ENCODE results near the gene GNPTAB.

DNA sequence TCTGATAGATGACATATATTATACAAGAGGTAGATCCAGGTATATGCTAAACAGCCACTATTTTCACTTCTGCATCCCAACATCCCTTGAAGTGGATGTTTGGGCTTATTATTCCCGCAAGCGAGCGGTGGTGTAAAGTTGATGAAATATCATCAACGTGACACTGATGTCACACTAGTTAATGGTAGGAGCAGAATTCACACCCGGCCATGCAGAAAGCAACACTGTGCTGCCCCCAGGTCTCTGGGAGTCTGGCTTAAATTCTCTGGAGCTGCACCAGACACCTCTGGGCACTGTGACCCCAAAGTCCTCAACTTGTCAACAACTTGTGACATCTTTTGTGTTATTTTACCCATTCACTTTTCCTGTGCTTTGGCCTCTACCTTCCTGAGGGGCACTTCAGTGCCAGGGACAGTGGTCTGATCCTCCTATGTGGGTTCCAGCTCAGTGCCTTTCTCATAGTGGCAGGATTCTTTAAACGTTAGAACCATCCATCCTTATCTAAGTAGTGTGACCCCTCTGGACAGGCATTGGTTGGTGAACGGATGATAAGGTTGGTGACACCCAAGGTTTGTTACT, 47.6 kb upstream of the GNPTAB start:
- TF ChIP-seq, protein P1, sequence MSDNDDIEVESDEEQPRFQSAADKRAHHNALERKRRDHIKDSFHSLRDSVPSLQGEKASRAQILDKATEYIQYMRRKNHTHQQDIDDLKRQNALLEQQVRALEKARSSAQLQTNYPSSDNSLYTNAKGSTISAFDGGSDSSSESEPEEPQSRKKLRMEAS (CRISPR knock-in tag; IDR thresholded peaks at IDR 0.05), result no peak
- TF ChIP-seq, protein P2, sequence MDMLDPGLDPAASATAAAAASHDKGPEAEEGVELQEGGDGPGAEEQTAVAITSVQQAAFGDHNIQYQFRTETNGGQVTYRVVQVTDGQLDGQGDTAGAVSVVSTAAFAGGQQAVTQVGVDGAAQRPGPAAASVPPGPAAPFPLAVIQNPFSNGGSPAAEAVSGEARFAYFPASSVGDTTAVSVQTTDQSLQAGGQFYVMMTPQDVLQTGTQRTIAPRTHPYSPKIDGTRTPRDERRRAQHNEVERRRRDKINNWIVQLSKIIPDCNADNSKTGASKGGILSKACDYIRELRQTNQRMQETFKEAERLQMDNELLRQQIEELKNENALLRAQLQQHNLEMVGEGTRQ (CRISPR knock-in tag; IDR thresholded peaks at IDR 0.05), result no peak
- TF ChIP-seq EMX1 (CRISPR knock-in tag; IDR thresholded peaks at IDR 0.05) (no peak), ZNF416 (CRISPR knock-in tag; IDR thresholded peaks at IDR 0.05) (no peak), TP53 (CRISPR knock-in tag; IDR thresholded peaks at IDR 0.05) (no peak)
- TF ChIP-seq, protein P3, sequence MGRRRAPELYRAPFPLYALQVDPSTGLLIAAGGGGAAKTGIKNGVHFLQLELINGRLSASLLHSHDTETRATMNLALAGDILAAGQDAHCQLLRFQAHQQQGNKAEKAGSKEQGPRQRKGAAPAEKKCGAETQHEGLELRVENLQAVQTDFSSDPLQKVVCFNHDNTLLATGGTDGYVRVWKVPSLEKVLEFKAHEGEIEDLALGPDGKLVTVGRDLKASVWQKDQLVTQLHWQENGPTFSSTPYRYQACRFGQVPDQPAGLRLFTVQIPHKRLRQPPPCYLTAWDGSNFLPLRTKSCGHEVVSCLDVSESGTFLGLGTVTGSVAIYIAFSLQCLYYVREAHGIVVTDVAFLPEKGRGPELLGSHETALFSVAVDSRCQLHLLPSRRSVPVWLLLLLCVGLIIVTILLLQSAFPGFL (CRISPR knock-in tag; IDR thresholded peaks at IDR 0.05; ENCODE audit: borderline replicate concordance), result no peak
- TF ChIP-seq, protein P4, sequence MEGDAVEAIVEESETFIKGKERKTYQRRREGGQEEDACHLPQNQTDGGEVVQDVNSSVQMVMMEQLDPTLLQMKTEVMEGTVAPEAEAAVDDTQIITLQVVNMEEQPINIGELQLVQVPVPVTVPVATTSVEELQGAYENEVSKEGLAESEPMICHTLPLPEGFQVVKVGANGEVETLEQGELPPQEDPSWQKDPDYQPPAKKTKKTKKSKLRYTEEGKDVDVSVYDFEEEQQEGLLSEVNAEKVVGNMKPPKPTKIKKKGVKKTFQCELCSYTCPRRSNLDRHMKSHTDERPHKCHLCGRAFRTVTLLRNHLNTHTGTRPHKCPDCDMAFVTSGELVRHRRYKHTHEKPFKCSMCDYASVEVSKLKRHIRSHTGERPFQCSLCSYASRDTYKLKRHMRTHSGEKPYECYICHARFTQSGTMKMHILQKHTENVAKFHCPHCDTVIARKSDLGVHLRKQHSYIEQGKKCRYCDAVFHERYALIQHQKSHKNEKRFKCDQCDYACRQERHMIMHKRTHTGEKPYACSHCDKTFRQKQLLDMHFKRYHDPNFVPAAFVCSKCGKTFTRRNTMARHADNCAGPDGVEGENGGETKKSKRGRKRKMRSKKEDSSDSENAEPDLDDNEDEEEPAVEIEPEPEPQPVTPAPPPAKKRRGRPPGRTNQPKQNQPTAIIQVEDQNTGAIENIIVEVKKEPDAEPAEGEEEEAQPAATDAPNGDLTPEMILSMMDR (IDR thresholded peaks at IDR 0.05), result no peak
- TF ChIP-seq, protein P5, sequence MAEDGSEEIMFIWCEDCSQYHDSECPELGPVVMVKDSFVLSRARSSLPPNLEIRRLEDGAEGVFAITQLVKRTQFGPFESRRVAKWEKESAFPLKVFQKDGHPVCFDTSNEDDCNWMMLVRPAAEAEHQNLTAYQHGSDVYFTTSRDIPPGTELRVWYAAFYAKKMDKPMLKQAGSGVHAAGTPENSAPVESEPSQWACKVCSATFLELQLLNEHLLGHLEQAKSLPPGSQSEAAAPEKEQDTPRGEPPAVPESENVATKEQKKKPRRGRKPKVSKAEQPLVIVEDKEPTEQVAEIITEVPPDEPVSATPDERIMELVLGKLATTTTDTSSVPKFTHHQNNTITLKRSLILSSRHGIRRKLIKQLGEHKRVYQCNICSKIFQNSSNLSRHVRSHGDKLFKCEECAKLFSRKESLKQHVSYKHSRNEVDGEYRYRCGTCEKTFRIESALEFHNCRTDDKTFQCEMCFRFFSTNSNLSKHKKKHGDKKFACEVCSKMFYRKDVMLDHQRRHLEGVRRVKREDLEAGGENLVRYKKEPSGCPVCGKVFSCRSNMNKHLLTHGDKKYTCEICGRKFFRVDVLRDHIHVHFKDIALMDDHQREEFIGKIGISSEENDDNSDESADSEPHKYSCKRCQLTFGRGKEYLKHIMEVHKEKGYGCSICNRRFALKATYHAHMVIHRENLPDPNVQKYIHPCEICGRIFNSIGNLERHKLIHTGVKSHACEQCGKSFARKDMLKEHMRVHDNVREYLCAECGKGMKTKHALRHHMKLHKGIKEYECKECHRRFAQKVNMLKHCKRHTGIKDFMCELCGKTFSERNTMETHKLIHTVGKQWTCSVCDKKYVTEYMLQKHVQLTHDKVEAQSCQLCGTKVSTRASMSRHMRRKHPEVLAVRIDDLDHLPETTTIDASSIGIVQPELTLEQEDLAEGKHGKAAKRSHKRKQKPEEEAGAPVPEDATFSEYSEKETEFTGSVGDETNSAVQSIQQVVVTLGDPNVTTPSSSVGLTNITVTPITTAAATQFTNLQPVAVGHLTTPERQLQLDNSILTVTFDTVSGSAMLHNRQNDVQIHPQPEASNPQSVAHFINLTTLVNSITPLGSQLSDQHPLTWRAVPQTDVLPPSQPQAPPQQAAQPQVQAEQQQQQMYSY (CRISPR knock-in tag; IDR thresholded peaks at IDR 0.05), result no peak

Data from WTC11 (cell line).